ENCODE results near the gene PLEKHG3.

- TF ChIP-seq, protein P1, sequence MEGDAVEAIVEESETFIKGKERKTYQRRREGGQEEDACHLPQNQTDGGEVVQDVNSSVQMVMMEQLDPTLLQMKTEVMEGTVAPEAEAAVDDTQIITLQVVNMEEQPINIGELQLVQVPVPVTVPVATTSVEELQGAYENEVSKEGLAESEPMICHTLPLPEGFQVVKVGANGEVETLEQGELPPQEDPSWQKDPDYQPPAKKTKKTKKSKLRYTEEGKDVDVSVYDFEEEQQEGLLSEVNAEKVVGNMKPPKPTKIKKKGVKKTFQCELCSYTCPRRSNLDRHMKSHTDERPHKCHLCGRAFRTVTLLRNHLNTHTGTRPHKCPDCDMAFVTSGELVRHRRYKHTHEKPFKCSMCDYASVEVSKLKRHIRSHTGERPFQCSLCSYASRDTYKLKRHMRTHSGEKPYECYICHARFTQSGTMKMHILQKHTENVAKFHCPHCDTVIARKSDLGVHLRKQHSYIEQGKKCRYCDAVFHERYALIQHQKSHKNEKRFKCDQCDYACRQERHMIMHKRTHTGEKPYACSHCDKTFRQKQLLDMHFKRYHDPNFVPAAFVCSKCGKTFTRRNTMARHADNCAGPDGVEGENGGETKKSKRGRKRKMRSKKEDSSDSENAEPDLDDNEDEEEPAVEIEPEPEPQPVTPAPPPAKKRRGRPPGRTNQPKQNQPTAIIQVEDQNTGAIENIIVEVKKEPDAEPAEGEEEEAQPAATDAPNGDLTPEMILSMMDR (conservative IDR thresholded peaks at IDR 0.05; ENCODE audit: low read depth, low read length): no peak
- no peak for TF ChIP-seq POLR2A (IDR thresholded peaks at IDR 0.05; ENCODE audit: low read depth, low read length)
- no peak for TF ChIP-seq MAFK (IDR thresholded peaks at IDR 0.05; ENCODE audit: low read depth, low read length)
- no peak for TF ChIP-seq BHLHE40 (IDR thresholded peaks at IDR 0.05; ENCODE audit: low read depth, low read length)
- TF ChIP-seq RFX5 (IDR thresholded peaks at IDR 0.05; ENCODE audit: low read depth, low read length): no peak
- TF ChIP-seq RAD21 (IDR thresholded peaks at IDR 0.05; ENCODE audit: low read length): no peak
- TF ChIP-seq CHD1 (IDR thresholded peaks at IDR 0.05; ENCODE audit: low read depth, low read length): no peak
- TF ChIP-seq, protein P2, sequence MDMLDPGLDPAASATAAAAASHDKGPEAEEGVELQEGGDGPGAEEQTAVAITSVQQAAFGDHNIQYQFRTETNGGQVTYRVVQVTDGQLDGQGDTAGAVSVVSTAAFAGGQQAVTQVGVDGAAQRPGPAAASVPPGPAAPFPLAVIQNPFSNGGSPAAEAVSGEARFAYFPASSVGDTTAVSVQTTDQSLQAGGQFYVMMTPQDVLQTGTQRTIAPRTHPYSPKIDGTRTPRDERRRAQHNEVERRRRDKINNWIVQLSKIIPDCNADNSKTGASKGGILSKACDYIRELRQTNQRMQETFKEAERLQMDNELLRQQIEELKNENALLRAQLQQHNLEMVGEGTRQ (IDR thresholded peaks at IDR 0.05; ENCODE audit: low read depth, low read length): no peak
- no peak for TF ChIP-seq RCOR1 (IDR thresholded peaks at IDR 0.05; ENCODE audit: insufficient replicate concordance, low read length)
Measured at GRCh38 chr14:64728856-64729255, 24.6 kb downstream of the PLEKHG3 start.
